T47D (cell line): ENCODE results near the gene ALK.

ENCODE experiments used
- DNase-seq, 2 experiments: peaks; one replicate each; pipeline versions ENCODE4 v3.0.0 to v3.0.0-alpha.2; 2011 to 2012; ENCODE audit warnings: low read depth in 1 of 2, low spot score in 1 of 2
- JUND ChIP-seq: IDR thresholded peaks from 2 replicates; pipeline ENCODE4 v1.6.1; 2012; ENCODE audit warnings: low read depth
- in situ Hi-C: cut with HindIII; loops from 2 replicates; pipeline ENCODE4 v1.10.0; 2016; ENCODE audit warnings: low sequenced_read_pairs, low pct_unique_long_range_greater_than_20kb

The ALK gene

GRCh38 chr2:29586919-29587318 is 334.5 kb downstream of the ALK start:
- no peak for TF ChIP-seq JUND
- no peak for DNase-seq
- in situ Hi-C loops: no loop called here

- TF ChIP-seq JUND: no peak
- in situ Hi-C loops: no loop called here
- no peak for DNase-seq
Measured at GRCh38 chr2:29583548-29584156, 337.7 kb downstream of the ALK start.

GRCh38 chr2:29583104-29583503 is 338.3 kb downstream of the ALK start:
- in situ Hi-C loops: no loop called here
- TF ChIP-seq JUND: no peak
- DNase-seq: no peak

GRCh38 chr2:29582062-29582461 is 339.3 kb downstream of the ALK start:
- in situ Hi-C loops: no loop called here
- no peak for TF ChIP-seq JUND

GRCh38 chr2:29580223-29580622 is 341.2 kb downstream of the ALK start:
- in situ Hi-C loops: no loop called here
- no peak for TF ChIP-seq JUND
- no peak for DNase-seq

More at GRCh38 chr2:29582062-29582461, 339.3 kb downstream of the ALK start:
- DNase-seq: no peak

GRCh38 chr2:29579495-29580169 is 341.8 kb downstream of the ALK start:
- no peak for DNase-seq
- in situ Hi-C loops: no loop called here

GRCh38 chr2:29578084-29578598 is 343.2 kb downstream of the ALK start:
- no peak for DNase-seq
- in situ Hi-C loops: no loop called here
- no peak for TF ChIP-seq JUND

More at GRCh38 chr2:29579495-29580169, 341.8 kb downstream of the ALK start:
- TF ChIP-seq JUND: no peak

GRCh38 chr2:29576231-29576630 is 345.2 kb downstream of the ALK start:
- in situ Hi-C loops: no loop called here
- no peak for TF ChIP-seq JUND
- no peak for DNase-seq

GRCh38 chr2:29575370-29575890 is 346.0 kb downstream of the ALK start:
- in situ Hi-C loops: no loop called here
- no peak for DNase-seq
- no peak for TF ChIP-seq JUND

GRCh38 chr2:29573612-29574011 is 347.8 kb downstream of the ALK start:
- in situ Hi-C loops: no loop called here
- no peak for DNase-seq

GRCh38 chr2:29573147-29573546 is 348.2 kb downstream of the ALK start:
- in situ Hi-C loops: no loop called here
- no peak for DNase-seq
- no peak for TF ChIP-seq JUND

More at GRCh38 chr2:29573612-29574011, 347.8 kb downstream of the ALK start:
- no peak for TF ChIP-seq JUND

- in situ Hi-C loops: no loop called here
- TF ChIP-seq JUND: no peak
- DNase-seq: no peak
Measured at GRCh38 chr2:29570539-29570938, 350.8 kb downstream of the ALK start.

- in situ Hi-C loops: no loop called here
- DNase-seq: no peak
- TF ChIP-seq JUND: no peak
Measured at GRCh38 chr2:29567906-29568520, 353.4 kb downstream of the ALK start.
